ENCODE results near the gene CEP19. TPM values are rescaled to one million over a fixed set of nuclear protein-coding genes. Genes with fewer than 3 reads are reported as not detected.

Gene CEP19
- total RNA-seq, 1 experiment from 2014 or later, result 1.3 TPM

DNA sequence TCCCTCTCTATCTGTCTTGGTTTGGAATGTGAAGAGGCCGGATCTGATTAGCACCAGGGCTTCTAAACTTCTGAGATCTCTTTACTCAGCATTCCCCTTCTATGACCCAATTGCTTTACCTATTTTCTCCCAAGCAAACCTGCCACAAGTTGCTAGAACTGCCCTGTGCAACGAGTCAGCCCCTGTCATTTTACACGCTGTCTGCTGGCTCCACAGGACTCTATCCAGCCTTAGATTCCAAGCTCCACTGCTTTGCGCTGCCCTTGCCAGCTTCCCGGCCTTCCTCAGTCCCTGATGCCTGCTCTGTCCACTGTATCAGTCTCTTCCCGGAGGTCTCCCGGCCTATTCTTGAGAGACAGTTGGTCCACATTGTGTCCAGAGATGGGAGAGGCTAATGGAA is 12.3 kb downstream of the CEP19 start:
- H3K27me3 ChIP-seq (ENCODE audit: insufficient read depth, low read length), result no peaks in the 10 kb centered on the region

More for the DNA sequence above, 12.3 kb downstream of the CEP19 start:
- Histone ChIP-seq H3K9ac (ENCODE audit: extremely low read depth, insufficient read length, low read length) (no peak overlapping the region), H3K23ac (ENCODE audit: insufficient read length, low read depth, low read length) (no peak overlapping the region), H2BK15ac (ENCODE audit: low read depth, low read length) (no peak overlapping the region), H2BK20ac (ENCODE audit: low read depth, low read length, poor library complexity, severe bottlenecking) (no peak overlapping the region), H4K8ac (replicated peaks; ENCODE audit: insufficient read length, low read depth, low read length) (no peak overlapping the region), H2AK5ac (ENCODE audit: insufficient read length, low read length) (no peak overlapping the region), H2BK120ac (ENCODE audit: low read depth, low read length, poor library complexity, severe bottlenecking) (no peak overlapping the region), H3T11ph (ENCODE audit: low read length) (no peak overlapping the region), H4K91ac (ENCODE audit: insufficient read length, low read depth, low read length) (no peak overlapping the region), H3K56ac (ENCODE audit: insufficient read length, low read depth, low read length) (no peak overlapping the region), H3K79me2 (ENCODE audit: insufficient read depth, low read length) (no peaks in the 10 kb centered on the region), H2BK12ac (ENCODE audit: insufficient read length, low read depth, low read length) (no peak overlapping the region), H3K79me1 (ENCODE audit: insufficient read depth, low read depth, low read length, poor library complexity, severe bottlenecking) (no peaks in the 10 kb centered on the region), H3K18ac (ENCODE audit: insufficient read length, low read depth, low read length) (no peak overlapping the region), H3K9me3 (ENCODE audit: control insufficient read depth, low read depth, low read length) (no peaks in the 10 kb centered on the region), H3K14ac (ENCODE audit: insufficient read depth, low read length) (no peak overlapping the region), H2BK5ac (ENCODE audit: insufficient read length, low read length) (no peak overlapping the region), H3K4ac (ENCODE audit: low read depth, low read length) (no peak overlapping the region), H3K23me2 (ENCODE audit: insufficient read length, low read depth, low read length, poor library complexity, severe bottlenecking) (no peaks in the 10 kb centered on the region), H3K27ac (ENCODE audit: insufficient read length, low read depth, low read length) (no peak overlapping the region), H3K4me1 (ENCODE audit: insufficient read depth, low read length) (no peaks in the 10 kb centered on the region), H2AFZ (ENCODE audit: low read length) (no peak overlapping the region), H4K5ac (ENCODE audit: insufficient read length, low read depth, low read length) (no peak overlapping the region), H4K20me1 (ENCODE audit: control insufficient read depth, insufficient read depth, insufficient read length) (no peaks in the 10 kb centered on the region), H3K4me2 (ENCODE audit: insufficient read depth, insufficient read length, low read length) (no peak overlapping the region)
- Mint-ChIP-seq H3K4me3 (no peak overlapping the region), H3K4me1 (no peaks in the 10 kb centered on the region), H3K27ac (peak overlapping the region in 1 of 3 experiments; percentile 50; a peak in 1 of 7 replicates), H3K9me3 (peaks cover 0 to 2% of the 10 kb centered on the region in 2 experiments; a peak in 1 of 5 replicates), H3K27me3 (ENCODE audit: low read depth) (no peaks in the 10 kb centered on the region), H3K36me3 (ENCODE audit: insufficient read depth in 1 of 3, low read depth in 3 of 3) (no peaks in the 10 kb centered on the region)
- DNase-seq, result no peak
- no peak for TF ChIP-seq CTCF (conservative IDR thresholded peaks at IDR 0.05)
- WGBS (ENCODE audit: extremely low coverage, insufficient read length, low lambda C conversion rate), result no CpG with 5 or more reads among the region's 7 CpGs
